Endothelial cell of umbilical vein (primary cell): ENCODE measurements around the gene DMD. TPM values are rescaled to one million over a fixed set of nuclear protein-coding genes. Genes with fewer than 3 reads are reported as not detected.

Source experiments
- BruUV-seq: library from RNA; stranded (reverse); fragments of 400-500 nt; replicated peaks from 2 replicates; lab custom pipeline; 2021; lab: Mats Ljungman, UMichigan
- CTCF ChIA-PET: fragments of 300-600, 350-600 bp; sonication (Branson Sonifier 250); formaldehyde crosslinking; loops from one replicate; lab custom pipeline; 2021; ENCODE audit warnings: antibody characterized with exemption, inconsistent platforms; lab: Charles Lee
- POLR2A ChIA-PET: fragments of 300-600, 350-600 bp; sonication (Branson Sonifier 250); formaldehyde crosslinking; loops from one replicate; lab custom pipeline; 2021; ENCODE audit warnings: antibody characterized with exemption, inconsistent platforms; lab: Charles Lee
- DNase-seq: peaks from one replicate; pipeline ENCODE4 v3.0.0-alpha.2; 2011; ENCODE audit warnings: low read depth, low spot score
- FAIRE-seq: peaks from 2 replicates; lab custom pipeline; 2011; peaks lifted over from hg19 to GRCh38; lab: Jason Lieb, UNC
- H2AFZ ChIP-seq: 2 replicates; pipeline ENCODE4 v1.6.0; 2012; ENCODE audit warnings: low read depth, low read length, control low read depth, inconsistent platforms
- H3K27ac ChIP-seq: 2 replicates; pipeline ENCODE4 v1.5.1; 2011; ENCODE audit warnings: low read depth, mild to moderate bottlenecking, control low read depth, low read length, moderate library complexity; ENCODE audit not compliant: insufficient read depth
- H3K27me3 ChIP-seq, 2 experiments: 2 replicates each; pipeline versions ENCODE4 v1.6.0 to v1.6.1; 2011; ENCODE audit warnings: low read length in 2 of 2, mixed read lengths in 1 of 2; ENCODE audit not compliant: control insufficient read depth in 2 of 2, insufficient read depth in 2 of 2
- H3K36me3 ChIP-seq, 2 experiments: 2 replicates in 1 of 2; 3 replicates in 1 of 2; pipeline ENCODE4 v1.5.1; 2011; ENCODE audit warnings: low read length in 2 of 2, mild to moderate bottlenecking in 1 of 2, moderate library complexity in 1 of 2; ENCODE audit not compliant: control insufficient read depth in 2 of 2, insufficient read depth in 2 of 2; ENCODE audit errors: extremely low read depth in 1 of 2
- H3K4me1 ChIP-seq: 3 replicates; pipeline ENCODE4 v1.5.1; 2011; ENCODE audit warnings: mild to moderate bottlenecking, low read length; ENCODE audit not compliant: control insufficient read depth, insufficient read depth; ENCODE audit errors: extremely low read depth
- H3K4me2 ChIP-seq: 2 replicates; pipeline ENCODE4 v1.6.1; 2011; ENCODE audit warnings: low read length, control low read depth, mixed read lengths; ENCODE audit not compliant: insufficient read depth
- H3K4me3 ChIP-seq, 3 experiments: fragments of 200-600 bp in 1 of 3; sonication (generic), shearing (Covaris generic) in 1 of 3; replicated peaks in 1 of 3; 2 replicates each; pipeline ENCODE4 v1.5.1; 2011 to 2016; ENCODE audit warnings: control low read depth in 3 of 3, low read length in 3 of 3, mild to moderate bottlenecking in 2 of 3, inconsistent platforms in 1 of 3, low read depth in 1 of 3, moderate library complexity in 1 of 3; ENCODE audit not compliant: insufficient read depth in 1 of 3
- H3K79me2 ChIP-seq: 2 replicates; pipeline ENCODE4 v1.6.0; 2012; ENCODE audit warnings: low read length, inconsistent platforms; ENCODE audit not compliant: control insufficient read depth, insufficient read depth
- H3K9ac ChIP-seq: replicated peaks from 2 replicates; pipeline ENCODE3; 2011; ENCODE audit warnings: low read length, control low read depth; ENCODE audit not compliant: insufficient read depth; ENCODE audit errors: extremely low read depth
- H3K9me1 ChIP-seq: replicated peaks from 3 replicates; pipeline ENCODE4 v1.6.0; 2011; ENCODE audit warnings: mild to moderate bottlenecking, low read length; ENCODE audit not compliant: control insufficient read depth, insufficient read depth; ENCODE audit errors: extremely low read depth
- H3K9me3 ChIP-seq: replicated peaks from 2 replicates; pipeline ENCODE4 v1.5.1; 2012; ENCODE audit warnings: low read length, inconsistent platforms; ENCODE audit not compliant: control insufficient read depth, insufficient read depth
- H4K20me1 ChIP-seq: replicated peaks from 2 replicates; pipeline ENCODE3; 2011; ENCODE audit warnings: mild to moderate bottlenecking, low read length; ENCODE audit not compliant: control insufficient read depth, insufficient read depth; ENCODE audit errors: extremely low read depth
- CTCF ChIP-seq, 2 donors: IDR thresholded peaks; 1 replicate in 1 of 2; 2 replicates in 1 of 2; pipeline ENCODE4 v1.5.1; 2011; ENCODE audit warnings: low read length in 2 of 2, mild to moderate bottlenecking in 2 of 2, moderate library complexity in 2 of 2, control low read depth in 1 of 2, inconsistent platforms in 1 of 2, low read depth in 1 of 2; ENCODE audit not compliant: insufficient read depth in 1 of 2; ENCODE audit errors: extremely low read depth in 1 of 2
- EZH2 ChIP-seq: IDR thresholded peaks from 2 replicates; pipeline ENCODE4 v1.6.1; 2012; ENCODE audit warnings: borderline replicate concordance, low read depth, mild to moderate bottlenecking, moderate library complexity, low read length, inconsistent platforms; ENCODE audit not compliant: severe bottlenecking
- FOS ChIP-seq: IDR thresholded peaks from 2 replicates; pipeline ENCODE4 v1.6.1; 2011; ENCODE audit warnings: mild to moderate bottlenecking, low read length, moderate library complexity, borderline replicate concordance; ENCODE audit not compliant: insufficient read depth
- JUN ChIP-seq: IDR thresholded peaks from 2 replicates; pipeline ENCODE4 v1.6.1; 2011; ENCODE audit warnings: borderline replicate concordance, low read depth; ENCODE audit not compliant: insufficient read length, insufficient read depth
- POLR2A ChIP-seq: IDR thresholded peaks from 2 replicates; pipeline ENCODE4 v1.6.1; 2012; ENCODE audit warnings: low read depth, mild to moderate bottlenecking, control low read depth, low read length
- POLR2AphosphoS5 ChIP-seq: IDR thresholded peaks from 2 replicates; pipeline ENCODE4 v1.6.1; 2012; ENCODE audit warnings: low read depth, mild to moderate bottlenecking, control low read depth, low read length, moderate library complexity; ENCODE audit not compliant: insufficient read depth
- dilution Hi-C: fragments of 300-500 bp; cut with MboI; formaldehyde crosslinking; loops from one replicate; pipeline ENCODE4 v1.15.0; 2019; ENCODE audit warnings: low sequenced_read_pairs; ENCODE audit not compliant: extremely low pct_ligation_motif_present
- intact Hi-C: fragments of 100-400 bp; cut with micrococcal nuclease; formaldehyde crosslinking; loops from one replicate; pipeline ENCODE4 v1.10.0; 2022
- polyA plus RNA-seq, 4 experiments: library from polyadenylated mRNA; depleted of rRNA in 3 of 4; stranded (reverse) in 3 of 4; unstranded in 1 of 4; fragments of >200 nt; gene quantifications; 2 replicates each; pipeline versions ENCODE4 v1.2.1 to v1.2.3, GENCODE V29; 2011 to 2012; ENCODE audit warnings: missing spikeins in 1 of 4
- total RNA-seq: library from RNA; stranded (reverse); gene quantifications from 2 replicates; pipeline ENCODE4 v1.2.3, GENCODE V29; 2021
- TF ChIP-seq, protein P1 (sequence below): IDR thresholded peaks from 2 replicates; pipeline ENCODE4 v1.6.1; 2011; ENCODE audit not compliant: insufficient read depth, insufficient read length

The DMD gene
- total and polyA plus RNA-seq, 2 donors (not counting 3 experiments of a cell fraction or from before 2014, with no cell fraction given), result 7.3 to 9.0 TPM

GRCh38 chrX:32592786-32593185, 618.6 kb downstream of the DMD start:
- TF ChIP-seq CTCF (IDR thresholded peaks at IDR 0.05; ENCODE audit: extremely low read depth in 1 of 2, insufficient read depth in 1 of 2, low read depth in 1 of 2, low read length in 2 of 2), result no peak
- no peak for TF ChIP-seq POLR2AphosphoS5
- no peak for TF ChIP-seq FOS
- no peak for TF ChIP-seq JUN
- TF ChIP-seq POLR2A, result no peak
- no peaks in the 10 kb centered on the region for H3K79me2 ChIP-seq
- no peaks in the 10 kb centered on the region for H3K36me3 ChIP-seq
- intact Hi-C loops, result no loop called here
- H3K27ac ChIP-seq, result no peak overlapping the region
- no peak for FAIRE-seq
- H3K9me1 ChIP-seq, result no peaks in the 10 kb centered on the region
- H4K20me1 ChIP-seq, result no peaks in the 10 kb centered on the region
- no peak for DNase-seq
- H3K4me2 ChIP-seq, result no peak overlapping the region
- no TSS peak for BruUV-seq
- CTCF ChIA-PET, result no interaction called here
- no peak overlapping the region for H3K4me3 ChIP-seq
- no peak overlapping the region for H2AFZ ChIP-seq
- dilution Hi-C loops, result no loop called here
- H3K9me3 ChIP-seq, result no peaks in the 10 kb centered on the region
- POLR2A ChIA-PET, result no interaction called here
- no peak overlapping the region for H3K9ac ChIP-seq
- no peaks in the 10 kb centered on the region for H3K27me3 ChIP-seq
- no peaks in the 10 kb centered on the region for H3K4me1 ChIP-seq

DNA sequence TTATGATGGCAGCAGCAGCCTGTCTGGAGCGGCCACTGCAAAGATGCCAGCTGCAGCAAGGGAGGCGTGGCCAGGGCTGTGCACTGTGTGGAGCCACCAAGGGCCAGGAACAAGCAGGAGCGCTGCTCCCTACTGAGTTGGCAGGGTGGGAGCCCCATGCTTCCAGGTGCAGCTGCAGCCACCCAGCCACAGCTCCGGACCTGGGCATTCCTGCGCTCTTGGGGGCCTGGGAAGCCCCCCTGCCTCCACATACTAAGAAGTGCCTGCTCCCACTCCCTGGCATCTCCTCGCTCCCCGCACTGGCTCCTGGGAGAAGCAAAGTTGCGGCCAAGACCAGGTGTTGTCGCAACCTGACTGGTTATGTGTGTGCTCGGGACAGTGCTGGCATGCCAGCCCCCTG, 619.8 kb downstream of the DMD start:
- no peaks in the 10 kb centered on the region for H3K4me1 ChIP-seq
- TF ChIP-seq POLR2AphosphoS5, result no peak
- TF ChIP-seq EZH2, result no peak
- no peak for TF ChIP-seq CTCF (IDR thresholded peaks at IDR 0.05; ENCODE audit: extremely low read depth in 1 of 2, insufficient read depth in 1 of 2, low read depth in 1 of 2, low read length in 2 of 2)
- TF ChIP-seq FOS, result no peak
- no peak for TF ChIP-seq POLR2A
- TF ChIP-seq JUN, result no peak
- TF ChIP-seq, protein P1, sequence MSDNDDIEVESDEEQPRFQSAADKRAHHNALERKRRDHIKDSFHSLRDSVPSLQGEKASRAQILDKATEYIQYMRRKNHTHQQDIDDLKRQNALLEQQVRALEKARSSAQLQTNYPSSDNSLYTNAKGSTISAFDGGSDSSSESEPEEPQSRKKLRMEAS, result no peak
- CTCF ChIA-PET, result no interaction called here
- intact Hi-C loops, result no loop called here
- FAIRE-seq, result no peak
- no peaks in the 10 kb centered on the region for H3K36me3 ChIP-seq
- DNase-seq, result no peak
- H3K27ac ChIP-seq, result no peak overlapping the region
- no peak overlapping the region for H3K4me3 ChIP-seq
- no peak overlapping the region for H2AFZ ChIP-seq
- H3K9me1 ChIP-seq, result no peaks in the 10 kb centered on the region
- H4K20me1 ChIP-seq, result no peaks in the 10 kb centered on the region
- dilution Hi-C loops, result no loop called here
- BruUV-seq, result no TSS peak
- H3K27me3 ChIP-seq, result no peaks in the 10 kb centered on the region
- no peaks in the 10 kb centered on the region for H3K9me3 ChIP-seq
- H3K9ac ChIP-seq, result no peak overlapping the region
- H3K79me2 ChIP-seq, result no peaks in the 10 kb centered on the region
- H3K4me2 ChIP-seq, result no peak overlapping the region
- POLR2A ChIA-PET, result no interaction called here
